ENCODE results near the gene CASKIN1.
"Not testable (repeated sequence)": the region's sequence is repeated elsewhere in the genome, so short reads cannot be mapped to it uniquely, and the experiment has no call there.

CASKIN1 gene

GRCh38 chr16:2209258-2210008 lies 13.0 kb upstream of the CASKIN1 start:
- no peak for DNase-seq (ENCODE audit: low spot score)

GRCh38 chr16:2208772-2209171 lies 12.4 kb upstream of the CASKIN1 start:
- DNase-seq (ENCODE audit: low spot score) = no peak

- no peak for DNase-seq (ENCODE audit: low spot score)
Measured at GRCh38 chr16:2208308-2208707, 11.9 kb upstream of the CASKIN1 start.

GRCh38 chr16:2207872-2208271 lies 11.5 kb upstream of the CASKIN1 start:
- DNase-seq (ENCODE audit: low spot score) = no peak

GRCh38 chr16:2206780-2207433 lies 10.5 kb upstream of the CASKIN1 start:
- DNase-seq (ENCODE audit: low spot score) = no peak

GRCh38 chr16:2206420-2206779 lies 10.0 kb upstream of the CASKIN1 start:
- DNase-seq (ENCODE audit: low spot score) = no peak

- DNase-seq (ENCODE audit: low spot score) = no peak
Measured at GRCh38 chr16:2205967-2206313, 9.5 kb upstream of the CASKIN1 start.

GRCh38 chr16:2205104-2205966 lies 8.9 kb upstream of the CASKIN1 start, which contains the start of gene MLST8:
TSS of gene MLST8 (plus strand) at chr16:2205454. CDS start at chr16:2206086, 632 bp downstream.
- DNase-seq (ENCODE audit: low spot score) = peak; percentile 78

GRCh38 chr16:2204416-2205103 lies 8.2 kb upstream of the CASKIN1 start:
- no peak for DNase-seq (ENCODE audit: low spot score)

GRCh38 chr16:2203119-2203688 lies 6.8 kb upstream of the CASKIN1 start:
- not testable (repeated sequence) for DNase-seq (ENCODE audit: low spot score)

GRCh38 chr16:2200313-2200712 lies 3.9 kb upstream of the CASKIN1 start:
- DNase-seq (ENCODE audit: low spot score) = no peak

- no peak for DNase-seq (ENCODE audit: low spot score)
Measured at GRCh38 chr16:2199621-2200139, 3.3 kb upstream of the CASKIN1 start.

GRCh38 chr16:2199095-2199494 lies 2.7 kb upstream of the CASKIN1 start:
- DNase-seq (ENCODE audit: low spot score) = no peak

GRCh38 chr16:2198283-2198682 lies 1.9 kb upstream of the CASKIN1 start:
- DNase-seq (ENCODE audit: low spot score) = no peak

GRCh38 chr16:2197765-2198164 lies 1.4 kb upstream of the CASKIN1 start:
- no peak for DNase-seq (ENCODE audit: low spot score)

- no peak for DNase-seq (ENCODE audit: low spot score)
Measured at GRCh38 chr16:2196981-2197511, 641 bp upstream of the CASKIN1 start.

- DNase-seq (ENCODE audit: low spot score) = no peak
Measured at GRCh38 chr16:2195322-2196161, 863 bp downstream of the CASKIN1 start.

- no peak for DNase-seq (ENCODE audit: low spot score)
Measured at GRCh38 chr16:2194852-2195321, 1.5 kb downstream of the CASKIN1 start.

GRCh38 chr16:2194166-2194834 lies 2.1 kb downstream of the CASKIN1 start:
- DNase-seq (ENCODE audit: low spot score) = no peak

GRCh38 chr16:2191446-2191706 lies 5.0 kb downstream of the CASKIN1 start:
- DNase-seq (ENCODE audit: low spot score) = no peak

Measured in pons (tissue), 1 donor.